ENCODE measurements around the gene PPM1N.

The PPM1N gene

GRCh38 chr19:45471931-45472562 lies 26.2 kb upstream of the PPM1N start:
- H3K9me3 ChIP-seq (ENCODE audit: control insufficient read depth, low read length): no peaks in the 10 kb centered on the region
- H3K4me3 ChIP-seq (ENCODE audit: low read length): no peak overlapping the region
- no peak overlapping the region for H3K9ac ChIP-seq (ENCODE audit: low read length)
- H3K4me1 ChIP-seq (ENCODE audit: control insufficient read depth, insufficient read depth, low read length): peaks cover 20% of the 10 kb centered on the region
- peaks cover 49% of the 10 kb centered on the region for H3K27me3 ChIP-seq (ENCODE audit: control insufficient read depth, insufficient read depth, low read length)
- no peaks in the 10 kb centered on the region for H3K36me3 ChIP-seq (ENCODE audit: control insufficient read depth, insufficient read depth, low read length)

- H3K4me1 ChIP-seq (ENCODE audit: control insufficient read depth, insufficient read depth, low read length): peaks cover 20% of the 10 kb centered on the region
- H3K9me3 ChIP-seq (ENCODE audit: control insufficient read depth, low read length): no peaks in the 10 kb centered on the region
- H3K4me3 ChIP-seq (ENCODE audit: low read length): no peak overlapping the region
- no peaks in the 10 kb centered on the region for H3K36me3 ChIP-seq (ENCODE audit: control insufficient read depth, insufficient read depth, low read length)
- H3K27me3 ChIP-seq (ENCODE audit: control insufficient read depth, insufficient read depth, low read length): peaks cover 45% of the 10 kb centered on the region
- H3K9ac ChIP-seq (ENCODE audit: low read length): no peak overlapping the region
These were observed 25.5 kb upstream of the PPM1N start for GRCh38 chr19:45472563-45473366.

- H3K36me3 ChIP-seq (ENCODE audit: control insufficient read depth, insufficient read depth, low read length): no peaks in the 10 kb centered on the region
- H3K9ac ChIP-seq (ENCODE audit: low read length): no peak overlapping the region
- H3K27me3 ChIP-seq (ENCODE audit: control insufficient read depth, insufficient read depth, low read length): peaks cover 45% of the 10 kb centered on the region
- H3K4me3 ChIP-seq (ENCODE audit: low read length): no peak overlapping the region
- H3K4me1 ChIP-seq (ENCODE audit: control insufficient read depth, insufficient read depth, low read length): peaks cover 20% of the 10 kb centered on the region
- H3K9me3 ChIP-seq (ENCODE audit: control insufficient read depth, low read length): no peaks in the 10 kb centered on the region
These were observed 24.9 kb upstream of the PPM1N start for GRCh38 chr19:45473367-45473681.

- Histone ChIP-seq H3K9ac (ENCODE audit: low read length) (no peak overlapping the region), H3K9me3 (ENCODE audit: control insufficient read depth, low read length) (no peaks in the 10 kb centered on the region), H3K36me3 (ENCODE audit: control insufficient read depth, insufficient read depth, low read length) (no peaks in the 10 kb centered on the region), H3K4me1 (ENCODE audit: control insufficient read depth, insufficient read depth, low read length) (peaks cover 18% of the 10 kb centered on the region), H3K27me3 (ENCODE audit: control insufficient read depth, insufficient read depth, low read length) (peaks cover 45% of the 10 kb centered on the region), H3K4me3 (ENCODE audit: low read length) (no peak overlapping the region)
These were observed 24.3 kb upstream of the PPM1N start for GRCh38 chr19:45473682-45474605.

- Histone ChIP-seq H3K36me3 (ENCODE audit: control insufficient read depth, insufficient read depth, low read length) (no peaks in the 10 kb centered on the region), H3K9ac (ENCODE audit: low read length) (no peak overlapping the region), H3K4me1 (ENCODE audit: control insufficient read depth, insufficient read depth, low read length) (peaks cover 17% of the 10 kb centered on the region), H3K4me3 (ENCODE audit: low read length) (no peak overlapping the region), H3K27me3 (ENCODE audit: control insufficient read depth, insufficient read depth, low read length) (peaks cover 45% of the 10 kb centered on the region), H3K9me3 (ENCODE audit: control insufficient read depth, low read length) (no peaks in the 10 kb centered on the region)
These were observed 23.4 kb upstream of the PPM1N start for GRCh38 chr19:45474606-45475521.

- H3K9ac ChIP-seq (ENCODE audit: low read length): no peak overlapping the region
- peaks cover 12% of the 10 kb centered on the region for H3K4me1 ChIP-seq (ENCODE audit: control insufficient read depth, insufficient read depth, low read length)
- peaks cover 45% of the 10 kb centered on the region for H3K27me3 ChIP-seq (ENCODE audit: control insufficient read depth, insufficient read depth, low read length)
- H3K4me3 ChIP-seq (ENCODE audit: low read length): no peak overlapping the region
- H3K9me3 ChIP-seq (ENCODE audit: control insufficient read depth, low read length): no peaks in the 10 kb centered on the region
- H3K36me3 ChIP-seq (ENCODE audit: control insufficient read depth, insufficient read depth, low read length): no peaks in the 10 kb centered on the region
These were observed 22.5 kb upstream of the PPM1N start for GRCh38 chr19:45475537-45476291.

- Histone ChIP-seq H3K27me3 (ENCODE audit: control insufficient read depth, insufficient read depth, low read length) (peaks cover 40% of the 10 kb centered on the region), H3K4me3 (ENCODE audit: low read length) (no peak overlapping the region), H3K4me1 (ENCODE audit: control insufficient read depth, insufficient read depth, low read length) (peaks cover 12% of the 10 kb centered on the region), H3K9me3 (ENCODE audit: control insufficient read depth, low read length) (no peaks in the 10 kb centered on the region), H3K9ac (ENCODE audit: low read length) (no peak overlapping the region), H3K36me3 (ENCODE audit: control insufficient read depth, insufficient read depth, low read length) (no peaks in the 10 kb centered on the region)
These were observed 21.9 kb upstream of the PPM1N start for GRCh38 chr19:45476304-45476703.

- no peaks in the 10 kb centered on the region for H3K36me3 ChIP-seq (ENCODE audit: control insufficient read depth, insufficient read depth, low read length)
- no peaks in the 10 kb centered on the region for H3K9me3 ChIP-seq (ENCODE audit: control insufficient read depth, low read length)
- no peak overlapping the region for H3K4me3 ChIP-seq (ENCODE audit: low read length)
- peaks cover 31% of the 10 kb centered on the region for H3K27me3 ChIP-seq (ENCODE audit: control insufficient read depth, insufficient read depth, low read length)
- H3K4me1 ChIP-seq (ENCODE audit: control insufficient read depth, insufficient read depth, low read length): peaks cover 12% of the 10 kb centered on the region
- no peak overlapping the region for H3K9ac ChIP-seq (ENCODE audit: low read length)
These were observed 21.1 kb upstream of the PPM1N start for GRCh38 chr19:45477186-45477585.

- Histone ChIP-seq H3K9me3 (ENCODE audit: control insufficient read depth, low read length) (no peaks in the 10 kb centered on the region), H3K27me3 (ENCODE audit: control insufficient read depth, insufficient read depth, low read length) (peaks cover 24% of the 10 kb centered on the region), H3K9ac (ENCODE audit: low read length) (peak overlapping the region; percentile 95), H3K36me3 (ENCODE audit: control insufficient read depth, insufficient read depth, low read length) (no peaks in the 10 kb centered on the region), H3K4me3 (ENCODE audit: low read length) (peak overlapping the region; percentile 91), H3K4me1 (ENCODE audit: control insufficient read depth, insufficient read depth, low read length) (peaks cover 12% of the 10 kb centered on the region)
These were observed 20.4 kb upstream of the PPM1N start for GRCh38 chr19:45477713-45478453.

- H3K4me3 ChIP-seq (ENCODE audit: low read length): peak overlapping the region; percentile 91
- no peaks in the 10 kb centered on the region for H3K9me3 ChIP-seq (ENCODE audit: control insufficient read depth, low read length)
- H3K9ac ChIP-seq (ENCODE audit: low read length): peak overlapping the region; percentile 95
- H3K27me3 ChIP-seq (ENCODE audit: control insufficient read depth, insufficient read depth, low read length): peaks cover 16% of the 10 kb centered on the region
- no peaks in the 10 kb centered on the region for H3K36me3 ChIP-seq (ENCODE audit: control insufficient read depth, insufficient read depth, low read length)
- peaks cover 12% of the 10 kb centered on the region for H3K4me1 ChIP-seq (ENCODE audit: control insufficient read depth, insufficient read depth, low read length)
These were observed 19.6 kb upstream of the PPM1N start for GRCh38 chr19:45478454-45479238.

All from mucosa of stomach (tissue), 1 donor.